HG03575 (cell line): Measurements from ENCODE around the gene TMC8.
"Not testable (repeated sequence)": the region's sequence is repeated elsewhere in the genome, so short reads cannot be mapped to it uniquely, and the experiment has no call there.

Source experiments
- ATAC-seq: cut with Tn5 transposase; IDR thresholded peaks from one replicate; pipeline ENCODE4 v1.9.1; 2021; ENCODE audit not compliant: unreplicated experiment, insufficient number of reproducible peaks, low FRiP score; ENCODE audit errors: extremely low read depth

The TMC8 gene

GRCh38 chr17:78170692-78171590, 40.4 kb downstream of the TMC8 start:
- ATAC-seq, result no peak

- not testable (repeated sequence) for ATAC-seq
These were observed 41.1 kb downstream of the TMC8 start for GRCh38 chr17:78171591-78172248.

- ATAC-seq, result no peak
These were observed 41.9 kb downstream of the TMC8 start for GRCh38 chr17:78172249-78173051.

GRCh38 chr17:78173097-78173715, 42.6 kb downstream of the TMC8 start:
- ATAC-seq, result no peak

GRCh38 chr17:78174346-78174869, 43.8 kb downstream of the TMC8 start:
- ATAC-seq, result no peak

- no peak for ATAC-seq
These were observed 44.5 kb downstream of the TMC8 start for GRCh38 chr17:78174870-78175642.

- no peak for ATAC-seq
These were observed 45.0 kb downstream of the TMC8 start for GRCh38 chr17:78175643-78175981.

GRCh38 chr17:78176548-78177025, 46.0 kb downstream of the TMC8 start:
- no peak for ATAC-seq

- ATAC-seq, result no peak
These were observed 48.8 kb downstream of the TMC8 start for GRCh38 chr17:78179372-78179771.

- no peak for ATAC-seq
These were observed 49.5 kb downstream of the TMC8 start for GRCh38 chr17:78180083-78180482.

- ATAC-seq, result no peak
These were observed 49.9 kb downstream of the TMC8 start for GRCh38 chr17:78180508-78180907.

- ATAC-seq, result no peak
These were observed 51.9 kb downstream of the TMC8 start for GRCh38 chr17:78182504-78182903.

GRCh38 chr17:78183916-78184315, 53.3 kb downstream of the TMC8 start:
- ATAC-seq, result no peak

GRCh38 chr17:78184351-78184750, 53.8 kb downstream of the TMC8 start:
- no peak for ATAC-seq

GRCh38 chr17:78184868-78185267, 54.3 kb downstream of the TMC8 start:
- ATAC-seq, result no peak

- no peak for ATAC-seq
These were observed 55.6 kb downstream of the TMC8 start for GRCh38 chr17:78185981-78186691.

- ATAC-seq, result peak; percentile 35
These were observed 56.4 kb downstream of the TMC8 start, which contains the start of the genes AFMID and TK1 for GRCh38 chr17:78186692-78187595. Gene AFMID, plus strand, starts transcription at chr17:78187362. Its CDS starts 9 bp downstream, at chr17:78187371. Gene TK1, minus strand, starts transcription at chr17:78187052. Its CDS starts 58 bp downstream, at chr17:78186994.
